HG02870 (cell line): Measurements from ENCODE around the gene VCPKMT.
"Not testable (repeated sequence)": the region's sequence is repeated elsewhere in the genome, so short reads cannot be mapped to it uniquely, and the experiment has no call there.

ENCODE experiments used
- ATAC-seq: cut with Tn5 transposase; IDR thresholded peaks from one replicate; pipeline ENCODE4 v1.9.1; 2021; ENCODE audit warnings: mild to moderate bottlenecking, moderate library complexity; ENCODE audit not compliant: unreplicated experiment

VCPKMT gene

GRCh38 chr14:50093496-50093895 is 22.9 kb downstream of the VCPKMT start:
- ATAC-seq: no peak

DNA sequence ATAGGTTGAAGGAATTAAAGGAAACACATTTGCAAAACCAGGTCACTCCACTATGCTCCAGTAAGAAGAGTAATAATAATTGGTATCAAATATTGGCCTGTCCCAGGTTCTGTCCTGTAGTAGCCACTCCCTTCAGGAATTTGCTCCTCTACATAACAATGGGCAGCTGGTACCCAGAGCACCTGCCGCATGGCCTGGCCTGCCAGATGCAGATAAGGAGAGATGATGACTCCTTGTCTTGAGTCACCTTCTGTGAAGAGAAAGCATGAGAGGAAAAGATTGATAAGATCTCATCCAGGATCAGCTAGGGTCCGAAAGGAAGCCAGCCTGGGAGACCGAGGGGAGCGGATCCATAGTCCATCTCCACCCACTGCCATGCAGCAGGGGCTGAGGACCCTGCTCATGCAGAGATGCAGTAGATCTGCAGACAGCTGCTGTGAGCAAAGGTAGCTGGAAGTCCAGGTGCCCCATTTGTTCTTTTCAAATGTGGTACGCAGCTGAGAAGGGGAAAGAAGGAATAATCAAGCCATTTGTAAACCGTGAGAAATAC is 24.3 kb downstream of the VCPKMT start:
- ATAC-seq: no peak

DNA sequence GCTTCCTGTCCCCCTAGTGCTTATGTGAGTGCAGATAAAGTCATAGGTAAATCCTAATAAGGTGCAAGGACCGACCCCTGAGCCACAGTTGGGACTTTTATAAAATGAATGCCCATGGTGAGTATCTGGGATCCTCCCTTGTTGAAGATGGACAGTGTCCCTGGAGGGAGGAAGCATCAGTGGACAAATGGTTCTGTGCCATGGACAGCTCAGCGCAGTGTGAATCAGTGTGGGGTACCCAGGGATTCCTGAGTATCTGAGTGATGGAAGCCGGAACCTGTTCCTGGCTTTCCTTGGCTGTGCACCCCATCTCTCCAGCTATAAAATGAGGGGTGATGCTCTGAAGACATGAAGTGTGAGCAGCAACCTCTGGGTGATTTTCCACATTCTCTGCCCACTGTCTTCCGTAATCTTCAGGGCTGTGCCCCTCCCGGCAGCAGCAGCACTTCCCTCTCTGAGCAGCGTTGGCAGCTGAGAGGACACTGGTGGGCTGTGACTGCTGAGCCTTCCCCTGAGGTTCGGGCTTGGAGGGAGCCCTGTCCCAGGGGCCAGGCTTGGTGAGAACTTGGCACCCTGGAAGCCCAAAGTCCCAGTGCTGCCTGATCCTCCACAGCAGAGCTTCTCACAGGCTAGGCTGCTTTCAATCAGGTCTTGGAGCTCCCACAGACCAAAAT is 25.0 kb downstream of the VCPKMT start:
- no peak for ATAC-seq

DNA sequence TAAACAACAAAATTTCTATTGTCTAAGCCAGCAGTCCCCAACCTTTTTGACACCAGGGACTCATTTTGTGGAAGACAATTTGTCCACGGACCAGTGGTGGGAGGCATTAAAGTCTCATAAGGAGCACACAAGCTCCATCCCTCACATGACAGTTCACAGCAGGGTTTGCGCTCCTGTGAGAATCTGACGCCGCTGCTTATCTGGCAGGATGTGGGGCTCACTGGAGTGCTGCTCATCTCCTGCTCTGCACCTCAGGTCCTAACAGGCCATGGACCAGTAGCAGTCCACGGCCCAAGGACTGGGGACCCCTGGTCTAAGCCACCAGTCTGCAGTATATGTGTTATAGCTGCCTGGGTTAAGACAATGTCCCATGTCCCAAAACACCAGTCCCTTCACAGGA is 27.2 kb downstream of the VCPKMT start:
- ATAC-seq: no peak

DNA sequence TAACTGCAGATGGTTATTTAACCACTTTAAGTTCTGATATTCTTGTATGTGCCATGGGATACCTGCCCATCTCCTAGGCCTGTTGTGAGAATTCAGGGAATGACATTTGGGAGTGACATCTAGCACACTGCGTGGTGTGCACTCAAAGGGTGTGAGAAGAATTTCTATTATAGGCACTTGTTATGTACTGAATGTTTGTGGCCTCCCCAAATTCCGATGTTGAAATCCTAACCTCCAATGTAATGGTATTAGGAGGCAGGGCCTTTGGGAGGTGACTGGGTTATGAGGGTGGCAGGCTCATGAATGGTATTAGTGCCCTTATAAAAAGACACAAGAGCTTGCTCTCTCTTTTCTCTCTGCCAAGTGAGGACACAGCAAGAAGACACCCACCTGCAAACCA is 27.6 kb downstream of the VCPKMT start:
- no peak for ATAC-seq

- no peak for ATAC-seq
Measured at GRCh38 chr14:50088117-50088515, 28.3 kb downstream of the VCPKMT start.

DNA sequence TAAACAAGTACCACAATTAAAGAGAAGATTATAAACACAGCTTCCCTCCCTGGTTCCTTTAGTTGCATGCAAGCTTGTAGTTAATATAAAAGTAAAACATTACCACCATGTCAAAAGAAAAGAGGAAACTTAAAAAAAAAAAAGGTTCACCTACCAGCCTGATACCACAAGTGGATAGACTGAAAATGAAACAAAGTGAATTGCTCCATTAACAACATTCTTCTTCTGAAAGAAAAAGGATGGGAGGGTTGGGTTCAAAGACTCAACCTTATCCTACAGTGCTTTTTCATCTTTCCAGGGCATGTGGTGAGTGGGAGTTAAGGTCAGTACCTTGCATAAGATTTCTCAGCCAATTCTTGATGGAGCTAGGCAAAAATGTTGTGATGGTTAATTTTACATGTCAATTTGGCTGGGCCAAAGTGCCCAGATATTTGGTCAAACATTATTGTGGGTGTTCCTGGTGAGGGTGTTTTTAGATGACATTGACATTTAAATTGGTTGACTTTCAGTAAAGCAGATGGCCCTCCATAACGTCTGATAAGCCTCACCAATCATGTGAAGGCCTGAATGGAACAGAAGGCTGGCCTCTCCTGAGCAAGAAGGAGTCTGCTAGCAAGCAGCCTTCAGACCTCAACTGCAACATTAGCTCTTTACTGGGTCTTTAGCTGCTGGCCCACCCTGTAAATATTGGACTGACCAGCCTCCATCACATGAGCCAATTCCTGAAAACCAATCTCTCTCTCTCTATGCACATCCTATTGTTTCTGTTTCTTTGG is 28.8 kb downstream of the VCPKMT start:
- no peak for ATAC-seq

GRCh38 chr14:50086321-50086711 is 30.1 kb downstream of the VCPKMT start:
- no peak for ATAC-seq

- peak; percentile 45 for ATAC-seq
Measured at GRCh38 chr14:50085570-50086320, 30.6 kb downstream of the VCPKMT start.

- no peak for ATAC-seq
Measured at GRCh38 chr14:50084666-50085065, 31.7 kb downstream of the VCPKMT start.

- ATAC-seq: peak; percentile 50
Measured at GRCh38 chr14:50083467-50084337, 32.7 kb downstream of the VCPKMT start.

DNA sequence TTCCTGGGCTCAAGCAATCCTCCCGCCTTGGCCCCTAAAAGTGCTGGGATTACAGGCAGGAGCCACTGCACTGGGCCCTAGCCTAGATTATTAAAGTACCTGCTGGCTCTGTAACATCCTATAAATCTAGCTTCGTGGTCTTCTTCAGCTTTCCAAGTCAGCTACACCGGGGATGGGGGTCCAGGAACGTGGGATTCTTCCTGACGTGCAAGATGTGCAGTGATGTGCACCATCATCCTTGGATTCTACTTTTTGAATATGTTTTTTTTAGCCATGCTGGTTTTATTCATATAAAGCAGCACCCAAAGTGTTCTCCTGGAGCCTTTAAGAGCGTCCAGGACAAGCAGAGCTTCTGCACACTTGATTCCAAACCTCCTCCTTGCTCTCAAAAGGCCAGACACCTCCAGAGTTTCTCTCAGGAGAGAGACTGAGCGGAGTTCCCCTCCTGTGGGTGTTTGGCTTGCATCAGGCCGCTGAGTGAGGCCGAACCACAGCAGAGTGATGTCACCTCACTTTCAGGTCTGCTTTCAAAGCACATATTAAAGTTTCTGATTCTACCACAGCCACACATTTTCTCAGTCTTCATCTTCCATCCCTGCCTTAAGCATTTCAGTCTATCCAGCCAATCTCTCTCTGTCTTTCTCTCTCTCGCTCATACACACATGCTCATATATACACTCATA is 33.4 kb downstream of the VCPKMT start:
- peak; percentile 73 for ATAC-seq

DNA sequence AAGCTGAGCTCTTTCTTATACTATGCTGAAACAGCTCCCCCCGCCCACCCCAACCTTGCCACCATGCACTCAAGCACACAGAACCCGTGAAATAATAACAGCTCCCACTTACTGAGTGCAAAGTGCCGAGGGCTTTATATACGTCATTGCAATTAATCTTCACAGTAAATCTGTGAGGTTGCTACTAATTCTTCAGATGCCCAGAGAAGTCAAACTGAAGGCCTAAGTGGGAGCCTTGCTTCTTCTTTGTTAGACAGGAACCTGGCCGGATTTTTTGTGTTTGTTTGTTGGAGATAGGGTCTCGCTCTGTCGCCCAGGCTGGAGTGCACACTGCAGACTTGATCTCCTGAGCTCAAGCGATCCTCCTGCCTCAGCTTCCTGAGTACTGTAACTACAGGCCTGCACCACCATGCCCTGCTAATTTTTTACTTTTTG is 34.0 kb downstream of the VCPKMT start:
- ATAC-seq: no peak

DNA sequence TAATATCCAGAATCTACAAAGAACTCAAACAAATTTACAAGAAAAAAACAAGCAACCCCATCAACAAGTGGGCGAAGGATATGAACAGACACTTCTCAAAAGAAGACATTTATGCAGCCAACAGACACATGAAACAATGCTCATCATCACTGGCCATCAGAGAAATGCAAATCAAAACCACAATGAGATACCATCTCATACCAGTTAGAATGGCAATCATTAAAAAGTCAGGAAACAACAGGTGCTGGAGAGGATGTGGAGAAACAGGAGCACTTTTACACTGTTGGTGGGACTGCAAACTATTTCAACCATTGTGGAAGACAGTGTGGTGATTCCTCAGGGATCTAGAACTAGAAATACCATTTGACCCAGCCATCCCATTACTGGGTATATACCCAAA is 37.3 kb downstream of the VCPKMT start:
- ATAC-seq: not testable (repeated sequence)

DNA sequence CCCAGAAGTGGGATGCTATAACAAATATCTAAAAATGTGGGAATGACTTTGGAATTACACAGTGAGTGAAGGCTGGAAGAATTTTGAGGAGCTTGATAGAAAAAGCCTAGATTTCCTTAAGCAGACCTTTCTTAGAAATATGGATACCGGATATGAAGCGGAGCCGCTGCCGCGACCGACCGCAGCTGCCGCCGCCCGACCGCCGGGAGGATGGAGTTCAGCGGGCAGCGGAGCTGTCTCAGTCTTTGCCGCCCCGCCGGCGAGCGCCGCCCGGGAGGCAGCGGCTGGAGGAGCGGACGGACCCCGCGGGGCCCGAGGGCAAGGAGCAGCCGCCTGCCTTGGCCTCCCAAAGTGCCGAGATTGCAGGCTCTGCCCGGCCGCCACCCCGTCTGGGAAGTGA is 42.7 kb downstream of the VCPKMT start:
- not testable (repeated sequence) for ATAC-seq

DNA sequence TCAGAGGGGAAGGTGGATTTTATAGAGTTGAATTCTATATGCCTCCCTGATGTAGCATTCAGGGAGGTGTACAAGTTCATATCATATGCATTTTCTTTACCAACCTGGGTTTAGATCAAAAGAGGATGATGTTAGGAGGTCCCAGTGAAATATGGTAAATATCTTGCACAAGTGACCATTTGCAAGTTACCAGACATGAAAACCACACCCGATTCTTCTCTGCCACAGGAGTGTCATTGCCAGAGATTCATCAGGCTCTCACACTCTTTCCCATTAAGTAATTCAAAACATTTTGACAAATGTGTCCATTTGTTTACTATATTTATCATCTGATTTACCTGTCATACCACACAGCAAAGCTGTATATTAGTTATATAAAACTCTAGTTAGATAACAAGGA is 44.0 kb downstream of the VCPKMT start:
- no peak for ATAC-seq

DNA sequence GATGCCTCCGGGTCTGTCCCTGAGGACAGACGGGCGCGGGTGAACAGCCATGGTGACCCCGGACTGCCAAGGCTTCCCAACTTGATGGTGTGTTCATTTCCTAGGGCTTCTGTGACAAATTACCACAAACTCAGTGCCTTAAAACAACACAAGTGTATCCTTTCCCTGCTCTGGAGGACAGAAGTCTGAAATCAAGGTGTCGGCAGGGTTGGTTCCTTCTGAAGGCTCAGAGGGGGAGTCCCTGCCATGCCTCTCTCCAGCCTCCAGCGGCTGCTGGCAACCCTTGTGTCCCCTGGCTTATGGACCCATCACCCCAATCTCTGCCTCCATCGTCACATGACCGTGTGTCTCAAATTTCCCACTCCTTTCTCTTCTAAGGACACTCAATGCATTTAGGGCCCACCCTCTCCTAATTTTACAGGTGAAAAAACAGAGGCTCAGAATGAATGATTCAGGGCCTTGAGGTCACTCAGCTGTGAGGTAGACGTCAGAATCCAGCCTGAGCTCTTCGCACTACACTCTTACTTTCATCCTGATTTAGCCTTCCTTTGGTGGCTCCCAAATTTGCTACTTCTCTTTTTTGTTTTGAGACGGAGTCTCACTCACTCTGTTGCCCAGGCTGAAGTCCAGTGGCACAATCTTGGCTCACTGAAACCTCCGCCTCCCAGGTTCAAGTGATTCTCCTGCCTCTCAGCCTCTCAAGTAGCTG is 45.4 kb downstream of the VCPKMT start:
- no peak for ATAC-seq

DNA sequence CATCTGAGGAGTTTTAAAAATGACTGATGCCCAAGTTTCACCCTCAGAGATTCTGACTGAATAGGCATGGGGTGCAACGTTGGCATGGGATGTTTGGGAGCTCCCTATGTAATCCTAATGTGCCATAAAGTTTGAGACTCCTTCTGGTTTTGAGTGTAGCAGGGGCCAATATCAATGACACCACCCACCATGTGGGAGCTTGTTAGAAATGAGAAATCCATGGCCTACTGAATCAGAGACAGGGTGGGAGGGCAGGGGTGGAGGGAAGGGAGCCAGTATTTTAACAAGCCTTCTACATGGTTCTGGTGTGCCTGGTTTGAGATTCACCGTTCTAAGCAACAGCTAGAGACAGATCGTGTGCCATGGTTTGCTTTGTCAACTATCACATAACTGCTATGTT is 46.1 kb downstream of the VCPKMT start:
- no peak for ATAC-seq

DNA sequence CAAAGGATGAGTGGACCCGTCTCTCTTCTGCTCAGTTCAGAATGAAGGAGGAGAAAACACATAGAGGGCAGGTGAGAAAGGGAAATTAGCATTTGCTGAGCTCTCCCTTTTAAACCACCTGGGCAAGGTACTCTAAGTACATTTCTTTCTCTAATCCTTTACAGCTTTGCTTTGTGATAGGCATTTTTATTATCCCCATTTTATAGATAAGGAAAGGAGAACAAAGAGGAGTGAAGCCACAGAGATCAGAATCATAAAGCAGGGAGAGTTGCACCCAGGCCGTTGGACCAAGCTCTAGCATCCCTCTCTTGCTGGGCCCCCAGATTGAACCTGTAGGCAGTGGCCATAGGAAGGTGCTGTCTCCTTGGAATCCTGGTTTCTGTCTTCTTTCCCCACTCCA is 47.0 kb downstream of the VCPKMT start:
- ATAC-seq: no peak
